HepG2 (cell line): Measurements from ENCODE around the gene OGFOD3. TPM values are rescaled to one million over a fixed set of nuclear protein-coding genes. Genes with fewer than 3 reads are reported as not detected.

Experiments used
- ATAC-seq: fragments of 200-7000 bp; cut with Tn5 transposase; 3 replicates; pipeline ENCODE4 v1.9.1; 2020; ENCODE audit warnings: mild to moderate bottlenecking, moderate library complexity
- BruUV-seq: library from RNA; stranded (reverse); fragments of 400-500 nt; replicated peaks from 2 replicates; lab custom pipeline; 2021; lab: Mats Ljungman, UMichigan
- CTCF ChIA-PET: fragments of 300-600 bp; formaldehyde crosslinking; extraction: SDS; loops from one replicate; lab custom pipeline; 2021; ENCODE audit warnings: low total read pairs, inconsistent platforms, low intra/inter-chr PET ratio; lab: Yijun Ruan, JAX
- POLR2A ChIA-PET: fragments of 350-600 bp; sonication (Branson Sonifier 250); formaldehyde crosslinking; loops from one replicate; lab custom pipeline; 2020; ENCODE audit warnings: antibody characterized with exemption, inconsistent platforms; lab: Yijun Ruan, JAX
- DNase-seq: peaks from one replicate; pipeline ENCODE4 v3.0.0-alpha.2; 2015; ENCODE audit warnings: low spot score
- FAIRE-seq: peaks from 3 replicates; lab custom pipeline; 2011; peaks lifted over from hg19 to GRCh38; lab: Jason Lieb, UNC
- H2AFZ ChIP-seq: one replicate; pipeline ENCODE4 v1.6.1; 2011; ENCODE audit warnings: low read length, inconsistent platforms
- H3K27ac ChIP-seq: fragments of 300-600 bp; 3 replicates; pipeline ENCODE4 v1.8.0; 2011; ENCODE audit warnings: mixed run types, mild to moderate bottlenecking, mixed read lengths, low read length, inconsistent platforms; ENCODE audit not compliant: insufficient read depth; ENCODE audit errors: extremely low read length
- H3K27me3 ChIP-seq, 2 experiments: fragments of 200-600 bp in 1 of 2; 2 replicates in 1 of 2; 3 replicates in 1 of 2; pipeline versions ENCODE4 v1.6.0 to v1.8.0; 2011; ENCODE audit warnings: low read length in 2 of 2, mild to moderate bottlenecking in 2 of 2, moderate library complexity in 2 of 2, inconsistent platforms in 1 of 2; ENCODE audit not compliant: insufficient read depth in 2 of 2, control insufficient read depth in 1 of 2
- H3K36me3 ChIP-seq, 2 experiments: fragments of 200-600 bp in 1 of 2; replicated peaks in 1 of 2; 2 replicates in 1 of 2; 3 replicates in 1 of 2; pipeline versions ENCODE4 v1.5.1 to v1.8.0; 2011; ENCODE audit warnings: low read length in 2 of 2, inconsistent platforms in 1 of 2; ENCODE audit not compliant: insufficient read depth in 2 of 2, control insufficient read depth in 1 of 2
- H3K4me1 ChIP-seq: 2 replicates; pipeline ENCODE4 v1.5.1; 2012; ENCODE audit warnings: low read length, inconsistent platforms; ENCODE audit not compliant: insufficient read depth
- H3K4me2 ChIP-seq: 2 replicates; pipeline ENCODE4 v1.6.0; 2011; ENCODE audit warnings: low read depth, low read length, inconsistent platforms
- H3K4me3 ChIP-seq, 3 experiments: fragments of 200-600 bp in 1 of 3; sonication (generic), shearing (Covaris generic) in 1 of 3; replicated peaks in 1 of 3; 2 replicates each; pipeline ENCODE4 v1.5.1; 2011 to 2016; ENCODE audit warnings: low read length in 3 of 3, inconsistent platforms in 2 of 3, low read depth in 2 of 3, mild to moderate bottlenecking in 2 of 3, control low read depth in 1 of 3, mixed read lengths in 1 of 3; ENCODE audit not compliant: insufficient read depth in 1 of 3
- H3K79me2 ChIP-seq: one replicate; pipeline ENCODE4 v1.6.1; 2011; ENCODE audit warnings: low read length, inconsistent platforms; ENCODE audit not compliant: insufficient read depth
- H3K9ac ChIP-seq: 2 replicates; pipeline ENCODE4 v1.6.0; 2011; ENCODE audit warnings: mild to moderate bottlenecking, low read depth, low read length, inconsistent platforms; ENCODE audit not compliant: insufficient read depth
- H3K9me3 ChIP-seq: 2 replicates; pipeline ENCODE4 v1.5.1; 2012; ENCODE audit warnings: mild to moderate bottlenecking, low read length
- H4K20me1 ChIP-seq: 2 replicates; pipeline ENCODE4 v1.6.0; 2011; ENCODE audit warnings: inconsistent platforms, mild to moderate bottlenecking, low read length, moderate library complexity; ENCODE audit not compliant: insufficient read depth
- BHLHE40 ChIP-seq: IDR thresholded peaks from 2 replicates; pipeline ENCODE4 v1.6.1; 2011; ENCODE audit warnings: low read length, improper control_type of control experiment
- HNRNPL ChIP-seq: fragments of 200-400 bp; formaldehyde crosslinking; IDR thresholded peaks from 2 replicates; pipeline ENCODE4 v1.6.1; 2017; ENCODE audit warnings: mild to moderate bottlenecking, low read depth, low read length
- MLX ChIP-seq: IDR thresholded peaks from 2 replicates; pipeline ENCODE4 v1.6.1; 2016
- ZNF30 ChIP-seq: sonication (generic); formaldehyde crosslinking; IDR thresholded peaks from 2 replicates; pipeline ENCODE4 v1.5.0; 2020; ENCODE audit warnings: mild to moderate bottlenecking, missing genetic modification reagents
- ZNF770 ChIP-seq: sonication (generic); formaldehyde crosslinking; IDR thresholded peaks from 2 replicates; pipeline ENCODE4 v1.5.0; 2020; ENCODE audit warnings: mild to moderate bottlenecking, missing genetic modification reagents
- ZSCAN20 ChIP-seq: sonication (generic); formaldehyde crosslinking; IDR thresholded peaks from 2 replicates; pipeline ENCODE4 v1.4.0; 2020; ENCODE audit warnings: missing genetic modification reagents, mild to moderate bottlenecking, borderline replicate concordance
- WGBS: methylation state at CpG from one replicate; pipeline ENCODE4 v1.1.6; 2017; ENCODE audit warnings: low lambda C conversion rate; 5-methylcytosine and 5-hydroxymethylcytosine counted together
- in situ Hi-C: cut with HindIII; loops from 2 replicates; pipeline ENCODE4 v1.10.0; 2017; ENCODE audit warnings: low pct_unique_long_range_greater_than_20kb; ENCODE audit not compliant: extremely low pct_ligation_motif_present
- intact Hi-C: fragments of 100-400 bp; cut with micrococcal nuclease; formaldehyde crosslinking; loops from one replicate; pipeline ENCODE4 v1.10.0; 2022; ENCODE audit not compliant: unreplicated experiment
- polyA plus RNA-seq, 8 experiments: library from polyadenylated mRNA; depleted of rRNA in 3 of 8; stranded (reverse) in 7 of 8; unstranded in 1 of 8; fragments of >200 nt; fragmentation: Illumina TruSeq in 4 of 8; extraction: Trizol in 4 of 8; gene quantifications; 2 replicates each; pipeline versions ENCODE4 v1.2.1 to v1.2.3, GENCODE V29; 2011 to 2016; ENCODE audit warnings: low read depth in 4 of 8, missing spikeins in 1 of 8, mixed read lengths in 1 of 8; ENCODE audit not compliant: insufficient read depth in 1 of 8
- total RNA-seq, 5 experiments: library from RNA; depleted of rRNA; stranded (reverse); fragments of >200 nt; fragmentation: Illumina TruSeq; extraction: Trizol; gene quantifications; 2 replicates each; pipeline ENCODE4 v1.2.3, GENCODE V29; 2016; ENCODE audit warnings: low read depth in 1 of 5
- TF ChIP-seq, protein P1 (sequence below): sonication (generic); formaldehyde crosslinking; conservative IDR thresholded peaks from 2 replicates; pipeline ENCODE4 v1.4.0; 2020; ENCODE audit warnings: missing genetic modification reagents
- TF ChIP-seq, protein P2 (sequence below): sonication (generic); formaldehyde crosslinking; IDR thresholded peaks from 2 replicates; pipeline ENCODE4 v1.5.0; 2020; ENCODE audit warnings: missing genetic modification reagents, mild to moderate bottlenecking, borderline replicate concordance

Gene OGFOD3
- total and polyA plus RNA-seq, 2 of the 13 experiments (the other 11 are each of a cell fraction or from before 2014, with no cell fraction given): 40.0 to 42.1 TPM

- no TSS peak for BruUV-seq
- FAIRE-seq: no peak
Observed at GRCh38 chr17:82435103-82435502, 16.7 kb upstream of the OGFOD3 start.

More at GRCh38 chr17:82435103-82435502, 16.7 kb upstream of the OGFOD3 start:
- Histone ChIP-seq H3K36me3 (peaks cover 9 to 10% of the 10 kb centered on the region in 2 experiments; a peak in 4 of 5 replicates), H3K4me3 (no peak overlapping the region), H4K20me1 (no peaks in the 10 kb centered on the region), H3K27me3 (no peaks in the 10 kb centered on the region), H3K27ac (no peak overlapping the region), H3K79me2 (no peaks in the 10 kb centered on the region), H3K4me1 (no peaks in the 10 kb centered on the region), H3K4me2 (no peak overlapping the region), H3K9me3 (no peaks in the 10 kb centered on the region), H2AFZ (no peak overlapping the region), H3K9ac (no peak overlapping the region)
- DNase-seq (no peak), ATAC-seq (no peak)
- intact Hi-C loops: no loop called here
- WGBS: 96% methylated on average over 11 of the region's 12 CpGs
- ChIA-PET POLR2A (no interaction called here), CTCF (no interaction called here)
- no peak for TF ChIP-seq BHLHE40
- no peak for TF ChIP-seq HNRNPL
- TF ChIP-seq, protein P1, sequence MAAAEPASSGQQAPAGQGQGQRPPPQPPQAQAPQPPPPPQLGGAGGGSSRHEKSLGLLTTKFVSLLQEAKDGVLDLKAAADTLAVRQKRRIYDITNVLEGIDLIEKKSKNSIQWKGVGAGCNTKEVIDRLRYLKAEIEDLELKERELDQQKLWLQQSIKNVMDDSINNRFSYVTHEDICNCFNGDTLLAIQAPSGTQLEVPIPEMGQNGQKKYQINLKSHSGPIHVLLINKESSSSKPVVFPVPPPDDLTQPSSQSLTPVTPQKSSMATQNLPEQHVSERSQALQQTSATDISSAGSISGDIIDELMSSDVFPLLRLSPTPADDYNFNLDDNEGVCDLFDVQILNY (CRISPR knock-in tag): no peak
- TF ChIP-seq, protein P2, sequence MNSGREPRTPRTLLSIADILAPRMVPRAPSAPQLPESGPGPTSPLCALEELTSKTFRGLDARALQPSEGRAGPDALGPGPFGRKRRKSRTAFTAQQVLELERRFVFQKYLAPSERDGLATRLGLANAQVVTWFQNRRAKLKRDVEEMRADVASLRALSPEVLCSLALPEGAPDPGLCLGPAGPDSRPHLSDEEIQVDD (CRISPR knock-in tag): no peak
- TF ChIP-seq ZSCAN20: no peak
- TF ChIP-seq ZNF30 (CRISPR knock-in tag): no peak
- TF ChIP-seq MLX (CRISPR knock-in tag): no peak
- TF ChIP-seq ZNF770: no peak
- in situ Hi-C loops: no loop called here
